ENCODE measurements around the gene NUP85. TPM values are rescaled to one million over a fixed set of nuclear protein-coding genes. Genes with fewer than 3 reads are reported as not detected.

The NUP85 gene
- total RNA-seq, 1 donor from 2014 or later, result 44.3 TPM

- H3K9me3 ChIP-seq (ENCODE audit: insufficient read depth, low read depth, low read length), result no peaks in the 10 kb centered on the region
- no peak for TF ChIP-seq CTCF (IDR thresholded peaks at IDR 0.05; ENCODE audit: insufficient read depth, low read depth, low read length)
- TF ChIP-seq EZH2 (IDR thresholded peaks at IDR 0.05; ENCODE audit: insufficient read depth, low read length), result no peak
- H3K27me3 Mint-ChIP-seq (ENCODE audit: low read depth, unreplicated experiment), result no peaks in the 10 kb centered on the region
- H3K4me1 Mint-ChIP-seq (ENCODE audit: low read depth, unreplicated experiment), result no peaks in the 10 kb centered on the region
- H2AFZ ChIP-seq (ENCODE audit: low read depth, low read length), result no peak overlapping the region
- H3K79me2 ChIP-seq (ENCODE audit: insufficient read depth, low read length), result peaks cover 4% of the 10 kb centered on the region
- H3K36me3 Mint-ChIP-seq (ENCODE audit: low read depth, unreplicated experiment), result peaks cover 18% of the 10 kb centered on the region
- H3K27ac Mint-ChIP-seq (ENCODE audit: unreplicated experiment), result no peak overlapping the region
- no peak overlapping the region for H3K4me3 ChIP-seq (ENCODE audit: insufficient read depth, low read depth, low read length)
- H4K20me1 ChIP-seq (ENCODE audit: insufficient read depth, low read length), result peaks cover 17% of the 10 kb centered on the region
- no peaks in the 10 kb centered on the region for H3K9me3 Mint-ChIP-seq (ENCODE audit: unreplicated experiment)
- H3K9ac ChIP-seq (ENCODE audit: low read length), result no peak overlapping the region
- H3K4me2 ChIP-seq (ENCODE audit: low read length), result no peak overlapping the region
- H3K27me3 ChIP-seq (ENCODE audit: insufficient read depth, low read length), result no peaks in the 10 kb centered on the region
- no peak overlapping the region for H3K27ac ChIP-seq (ENCODE audit: low read depth, low read length)
- H3K36me3 ChIP-seq (ENCODE audit: insufficient read depth, low read length), result peaks cover 57% of the 10 kb centered on the region
- no peak overlapping the region for H3K4me3 Mint-ChIP-seq (ENCODE audit: unreplicated experiment)
- FAIRE-seq (no peak), DNase-seq (ENCODE audit: low read depth) (no peak)
- no peaks in the 10 kb centered on the region for H3K4me1 ChIP-seq (ENCODE audit: insufficient read depth, low read length)
Measured at GRCh38 chr17:75227729-75228128, 22.2 kb downstream of the NUP85 start.

- TF ChIP-seq EZH2 (IDR thresholded peaks at IDR 0.05; ENCODE audit: insufficient read depth, low read length) (no peak), CTCF (IDR thresholded peaks at IDR 0.05; ENCODE audit: insufficient read depth, low read depth, low read length) (no peak)
- peaks cover 57% of the 10 kb centered on the region for H3K36me3 ChIP-seq (ENCODE audit: insufficient read depth, low read length)
- no peaks in the 10 kb centered on the region for H3K4me1 ChIP-seq (ENCODE audit: insufficient read depth, low read length)
- no peak overlapping the region for H3K4me3 Mint-ChIP-seq (ENCODE audit: unreplicated experiment)
- no peak overlapping the region for H3K9ac ChIP-seq (ENCODE audit: low read length)
- H3K4me3 ChIP-seq (ENCODE audit: insufficient read depth, low read depth, low read length), result no peak overlapping the region
- no peaks in the 10 kb centered on the region for H3K4me1 Mint-ChIP-seq (ENCODE audit: low read depth, unreplicated experiment)
- H4K20me1 ChIP-seq (ENCODE audit: insufficient read depth, low read length), result peaks cover 21% of the 10 kb centered on the region
- no peak overlapping the region for H3K27ac ChIP-seq (ENCODE audit: low read depth, low read length)
- H3K9me3 ChIP-seq (ENCODE audit: insufficient read depth, low read depth, low read length), result no peaks in the 10 kb centered on the region
- peaks cover 4% of the 10 kb centered on the region for H3K79me2 ChIP-seq (ENCODE audit: insufficient read depth, low read length)
- no peak for DNase-seq (ENCODE audit: low read depth)
- no peak overlapping the region for H2AFZ ChIP-seq (ENCODE audit: low read depth, low read length)
- no peaks in the 10 kb centered on the region for H3K9me3 Mint-ChIP-seq (ENCODE audit: unreplicated experiment)
- H3K27me3 Mint-ChIP-seq (ENCODE audit: low read depth, unreplicated experiment), result no peaks in the 10 kb centered on the region
- H3K4me2 ChIP-seq (ENCODE audit: low read length), result no peak overlapping the region
- H3K27ac Mint-ChIP-seq (ENCODE audit: unreplicated experiment), result no peak overlapping the region
- H3K27me3 ChIP-seq (ENCODE audit: insufficient read depth, low read length), result no peaks in the 10 kb centered on the region
- no peak for FAIRE-seq
- peaks cover 19% of the 10 kb centered on the region for H3K36me3 Mint-ChIP-seq (ENCODE audit: low read depth, unreplicated experiment)
Measured at GRCh38 chr17:75228305-75228704, 22.8 kb downstream of the NUP85 start.

GRCh38 chr17:75228847-75229246 lies 23.4 kb downstream of the NUP85 start:
- DNase-seq (ENCODE audit: low read depth) (no peak), FAIRE-seq (no peak)
- no peaks in the 10 kb centered on the region for H3K27me3 Mint-ChIP-seq (ENCODE audit: low read depth, unreplicated experiment)
- peaks cover 19% of the 10 kb centered on the region for H3K36me3 Mint-ChIP-seq (ENCODE audit: low read depth, unreplicated experiment)
- no peak overlapping the region for H3K4me2 ChIP-seq (ENCODE audit: low read length)
- no peaks in the 10 kb centered on the region for H3K9me3 Mint-ChIP-seq (ENCODE audit: unreplicated experiment)
- peaks cover 57% of the 10 kb centered on the region for H3K36me3 ChIP-seq (ENCODE audit: insufficient read depth, low read length)
- H3K27me3 ChIP-seq (ENCODE audit: insufficient read depth, low read length), result no peaks in the 10 kb centered on the region
- no peak overlapping the region for H3K9ac ChIP-seq (ENCODE audit: low read length)
- H3K9me3 ChIP-seq (ENCODE audit: insufficient read depth, low read depth, low read length), result no peaks in the 10 kb centered on the region
- peaks cover 21% of the 10 kb centered on the region for H4K20me1 ChIP-seq (ENCODE audit: insufficient read depth, low read length)
- H3K79me2 ChIP-seq (ENCODE audit: insufficient read depth, low read length), result peaks cover 4% of the 10 kb centered on the region
- H3K27ac Mint-ChIP-seq (ENCODE audit: unreplicated experiment), result no peak overlapping the region
- H3K4me1 Mint-ChIP-seq (ENCODE audit: low read depth, unreplicated experiment), result no peaks in the 10 kb centered on the region
- no peak overlapping the region for H3K27ac ChIP-seq (ENCODE audit: low read depth, low read length)
- TF ChIP-seq CTCF (IDR thresholded peaks at IDR 0.05; ENCODE audit: insufficient read depth, low read depth, low read length), result no peak
- TF ChIP-seq EZH2 (IDR thresholded peaks at IDR 0.05; ENCODE audit: insufficient read depth, low read length), result no peak
- H3K4me3 Mint-ChIP-seq (ENCODE audit: unreplicated experiment), result no peak overlapping the region
- H3K4me3 ChIP-seq (ENCODE audit: insufficient read depth, low read depth, low read length), result no peak overlapping the region
- H2AFZ ChIP-seq (ENCODE audit: low read depth, low read length), result no peak overlapping the region
- H3K4me1 ChIP-seq (ENCODE audit: insufficient read depth, low read length), result no peaks in the 10 kb centered on the region
